Measurements from ENCODE around the gene KCTD21. TPM values are rescaled to one million over a fixed set of nuclear protein-coding genes. Genes with fewer than 3 reads are reported as not detected.

KCTD21 gene
- total and polyA plus RNA-seq, 8 donors = 2.9 to 62.4 (median 3.7) TPM; not detected in 1

GRCh38 chr11:78127403-78127802 is 61.0 kb downstream of the KCTD21 start:
- no peak for TF ChIP-seq CTCF (IDR thresholded peaks at IDR 0.05)
- TF ChIP-seq POLR2AphosphoS5 (IDR thresholded peaks at IDR 0.05) = no peak
- no peak for TF ChIP-seq EP300 (IDR thresholded peaks at IDR 0.05)
- TF ChIP-seq POLR2A (IDR thresholded peaks at IDR 0.05) = no peak
- H3K27me3 ChIP-seq = no peaks in the 10 kb centered on the region
- H3K9me3 ChIP-seq = no peaks in the 10 kb centered on the region
- peaks cover 0 to 17% (median 13%) of the 10 kb centered on the region in 4 donors for H3K36me3 ChIP-seq
- no peak overlapping the region for H3K4me3 ChIP-seq
- H3K4me1 ChIP-seq = peaks cover 0 to 3% (median 0%) of the 10 kb centered on the region in 4 donors
- intact Hi-C loops (cut with DNase I; ENCODE audit: low total_unique reads) = no loop called here
- 92 to 99% (median 96%) methylated on average over 3 of the region's 3 CpGs for WGBS, 5 donors
- no peak overlapping the region for H3K27ac ChIP-seq
- DNase-seq = no peak

Small RNAs within 50 kb of the gene (small RNA-seq; reads per million reads assigned to genes)
- gene RNU6-126P = 0 reads per million in 4 donors

Other genes with a start within 250 kb of the KCTD21 start
- gene INTS4, start 194.0 kb downstream of the KCTD21 start, total RNA-seq = 10 to 100 TPM; 10.7 to 92.8 (median 30.0) TPM
- gene INTS4, start 194.0 kb downstream of the KCTD21 start, polyA plus RNA-seq = 10 to 100 TPM; 12.4 to 16.9 (median 13.3) TPM
- gene KCTD14, start 165.3 kb downstream of the KCTD21 start, total RNA-seq = 10 to 100 TPM in 4 of 5 donors, 1 to 10 TPM in 1; 2.3 to 62.0 (median 14.7) TPM
- gene KCTD14, start 165.3 kb downstream of the KCTD21 start, polyA plus RNA-seq = 10 to 100 TPM in 2 of 3 donors, 1 to 10 TPM in 1; 8.9 to 27.2 (median 13.3) TPM
- under 1 TPM in 1 of 5 donors, not detected in 4; 0.55 TPM for gene THRSP, start 124.8 kb downstream of the KCTD21 start, total RNA-seq
- gene THRSP, start 124.8 kb downstream of the KCTD21 start, polyA plus RNA-seq = 1 to 10 TPM in 1 of 3 donors, under 1 TPM in 1, not detected in 1; 0.33 to 1.4 TPM
- 100 to 1,000 TPM in 2 of 5 donors, 10 to 100 TPM in 2, not detected in 1; 53.6 to 336 (median 92.4) TPM for gene NDUFC2, start 108.8 kb downstream of the KCTD21 start, total RNA-seq
- gene NDUFC2, start 108.8 kb downstream of the KCTD21 start, polyA plus RNA-seq = 100 to 1,000 TPM; 110 to 121 (median 119) TPM
- gene ALG8, start 49.0 kb downstream of the KCTD21 start, total RNA-seq = 10 to 100 TPM in 4 of 5 donors, 1 to 10 TPM in 1; 3.8 to 58.2 (median 19.6) TPM
- gene ALG8, start 49.0 kb downstream of the KCTD21 start, polyA plus RNA-seq = 10 to 100 TPM; 10.5 to 33.6 (median 29.4) TPM
- gene USP35, start 293 bp upstream of the KCTD21 start, total RNA-seq = 10 to 100 TPM in 3 of 5 donors, 1 to 10 TPM in 2; 3.3 to 68.4 (median 10.7) TPM
- gene USP35, start 293 bp upstream of the KCTD21 start, polyA plus RNA-seq = 1 to 10 TPM in 2 of 3 donors, under 1 TPM in 1; 0.61 to 3.4 (median 2.8) TPM
- gene GAB2, start 229.2 kb upstream of the KCTD21 start, total RNA-seq = 10 to 100 TPM in 2 of 5 donors, 1 to 10 TPM in 3; 2.2 to 19.3 (median 7.6) TPM
- 10 to 100 TPM in 1 of 3 donors, 1 to 10 TPM in 2; 3.0 to 13.1 (median 9.6) TPM for gene GAB2, start 229.2 kb upstream of the KCTD21 start, polyA plus RNA-seq